ENCODE measurements around the gene PRG2. TPM values are rescaled to one million over a fixed set of nuclear protein-coding genes. Genes with fewer than 3 reads are reported as not detected.

Gene PRG2
- total RNA-seq, 1 donor from 2014 or later: not detected

DNA sequence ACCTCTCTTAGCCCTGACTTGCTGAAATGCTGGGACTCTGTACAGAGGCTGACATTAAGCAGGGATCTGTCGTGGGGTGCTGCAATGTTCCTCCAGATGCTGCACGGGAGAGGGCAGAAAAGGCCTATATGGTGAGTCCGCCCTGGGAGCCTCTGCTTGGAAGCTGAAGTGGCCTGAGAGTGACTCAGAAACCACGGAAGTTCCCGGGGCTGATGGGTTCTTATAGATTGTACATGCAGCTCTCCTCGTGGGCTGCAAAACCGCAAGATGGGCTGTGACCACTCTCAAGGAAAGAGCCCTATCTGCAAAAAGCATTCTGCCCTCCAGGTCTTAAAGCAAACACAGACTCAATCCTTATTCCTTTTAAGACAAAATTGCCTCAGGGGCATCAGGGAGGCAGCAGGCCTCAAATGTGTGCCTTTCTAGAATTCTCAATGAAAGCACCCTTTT lies 42.3 kb upstream of the PRG2 start:
- intact Hi-C loops (cut with DNase I): no loop called here
- TF ChIP-seq, protein P1, sequence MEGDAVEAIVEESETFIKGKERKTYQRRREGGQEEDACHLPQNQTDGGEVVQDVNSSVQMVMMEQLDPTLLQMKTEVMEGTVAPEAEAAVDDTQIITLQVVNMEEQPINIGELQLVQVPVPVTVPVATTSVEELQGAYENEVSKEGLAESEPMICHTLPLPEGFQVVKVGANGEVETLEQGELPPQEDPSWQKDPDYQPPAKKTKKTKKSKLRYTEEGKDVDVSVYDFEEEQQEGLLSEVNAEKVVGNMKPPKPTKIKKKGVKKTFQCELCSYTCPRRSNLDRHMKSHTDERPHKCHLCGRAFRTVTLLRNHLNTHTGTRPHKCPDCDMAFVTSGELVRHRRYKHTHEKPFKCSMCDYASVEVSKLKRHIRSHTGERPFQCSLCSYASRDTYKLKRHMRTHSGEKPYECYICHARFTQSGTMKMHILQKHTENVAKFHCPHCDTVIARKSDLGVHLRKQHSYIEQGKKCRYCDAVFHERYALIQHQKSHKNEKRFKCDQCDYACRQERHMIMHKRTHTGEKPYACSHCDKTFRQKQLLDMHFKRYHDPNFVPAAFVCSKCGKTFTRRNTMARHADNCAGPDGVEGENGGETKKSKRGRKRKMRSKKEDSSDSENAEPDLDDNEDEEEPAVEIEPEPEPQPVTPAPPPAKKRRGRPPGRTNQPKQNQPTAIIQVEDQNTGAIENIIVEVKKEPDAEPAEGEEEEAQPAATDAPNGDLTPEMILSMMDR (IDR thresholded peaks at IDR 0.05): no peak
- peak overlapping the region; percentile 56 for H3K27ac ChIP-seq
- DNase-seq (peak; percentile 61), ATAC-seq (peak; percentile 52 to 57)
- no peaks in the 10 kb centered on the region for H3K9me3 ChIP-seq
- no peaks in the 10 kb centered on the region for H3K27me3 ChIP-seq (ENCODE audit: low read depth)
- H3K4me1 ChIP-seq: peaks cover 58% of the 10 kb centered on the region
- no peak overlapping the region for H3K4me3 ChIP-seq
- no peaks in the 10 kb centered on the region for H3K36me3 ChIP-seq

GRCh38 chr11:57432149-57432561 lies 41.7 kb upstream of the PRG2 start:
- H3K4me1 ChIP-seq: peaks cover 64% of the 10 kb centered on the region
- TF ChIP-seq, protein P1 (IDR thresholded peaks at IDR 0.05): no peak
- H3K9me3 ChIP-seq: no peaks in the 10 kb centered on the region
- ATAC-seq (peak in 1 of 2 donors; percentile 10), DNase-seq (no peak)
- H3K4me3 ChIP-seq: no peak overlapping the region
- peak overlapping the region; percentile 56 for H3K27ac ChIP-seq
- intact Hi-C loops (cut with DNase I): no loop called here
- H3K36me3 ChIP-seq: no peaks in the 10 kb centered on the region
- no peaks in the 10 kb centered on the region for H3K27me3 ChIP-seq (ENCODE audit: low read depth)

- Histone ChIP-seq H3K4me1 (peaks cover 73% of the 10 kb centered on the region), H3K27me3 (ENCODE audit: low read depth) (no peaks in the 10 kb centered on the region), H3K9me3 (no peaks in the 10 kb centered on the region), H3K36me3 (no peaks in the 10 kb centered on the region), H3K4me3 (no peak overlapping the region), H3K27ac (no peak overlapping the region)
- TF ChIP-seq, protein P1 (IDR thresholded peaks at IDR 0.05): no peak
- intact Hi-C loops (cut with DNase I): no loop called here
- no peak for DNase-seq
- no peak for ATAC-seq
Measured at GRCh38 chr11:57430952-57431351, 40.5 kb upstream of the PRG2 start.

- TF ChIP-seq, protein P1 (IDR thresholded peaks at IDR 0.05): no peak
- Histone ChIP-seq H3K27me3 (ENCODE audit: low read depth) (no peaks in the 10 kb centered on the region), H3K4me1 (peaks cover 73% of the 10 kb centered on the region), H3K4me3 (no peak overlapping the region), H3K9me3 (no peaks in the 10 kb centered on the region), H3K36me3 (peaks cover 5% of the 10 kb centered on the region), H3K27ac (no peak overlapping the region)
- no peak for DNase-seq
- ATAC-seq: no peak
- intact Hi-C loops (cut with DNase I): no loop called here
Measured at GRCh38 chr11:57429946-57430345, 39.5 kb upstream of the PRG2 start.

- Histone ChIP-seq H3K27me3 (ENCODE audit: low read depth) (no peaks in the 10 kb centered on the region), H3K9me3 (no peaks in the 10 kb centered on the region), H3K4me1 (peaks cover 73% of the 10 kb centered on the region), H3K4me3 (no peak overlapping the region), H3K27ac (peak overlapping the region; percentile 96), H3K36me3 (peaks cover 16% of the 10 kb centered on the region)
- ATAC-seq (no peak), DNase-seq (no peak)
- intact Hi-C loops (cut with DNase I): no loop called here
- TF ChIP-seq, protein P1 (IDR thresholded peaks at IDR 0.05): no peak
Measured at GRCh38 chr11:57428643-57429042, 38.2 kb upstream of the PRG2 start.

DNA sequence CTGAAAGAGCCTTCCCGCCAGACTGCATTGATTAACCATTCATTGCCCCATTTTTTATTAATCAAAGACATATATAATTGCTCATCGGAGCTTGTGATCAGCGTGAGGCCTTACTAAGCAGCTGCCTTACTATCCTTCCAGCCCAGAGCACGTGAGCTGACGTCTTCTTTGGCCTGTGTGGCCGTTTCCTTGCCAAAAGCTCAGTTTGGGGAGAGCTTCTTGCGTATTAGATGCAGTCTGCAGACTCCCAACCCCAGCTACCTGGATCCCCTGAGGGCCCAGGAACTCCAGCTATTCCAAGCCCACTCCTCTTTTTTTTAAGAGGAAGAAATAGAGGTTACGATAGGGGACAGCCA lies 37.3 kb upstream of the PRG2 start:
- H3K36me3 ChIP-seq: peaks cover 25% of the 10 kb centered on the region
- peak overlapping the region; percentile 64 for H3K4me3 ChIP-seq
- TF ChIP-seq, protein P1 (IDR thresholded peaks at IDR 0.05): no peak
- no peak for DNase-seq
- H3K4me1 ChIP-seq: peaks cover 71% of the 10 kb centered on the region
- peak overlapping the region; percentile 96 for H3K27ac ChIP-seq
- H3K27me3 ChIP-seq (ENCODE audit: low read depth): no peaks in the 10 kb centered on the region
- peak in 1 of 2 donors; percentile 0 for ATAC-seq
- intact Hi-C loops (cut with DNase I): no loop called here
- no peaks in the 10 kb centered on the region for H3K9me3 ChIP-seq
